A549 (cell line): Measurements from ENCODE around the gene DOCK10.

Experiments
- BHLHE40 ChIP-seq: IDR thresholded peaks from 2 replicates; pipeline ENCODE4 v1.6.1; 2012; ENCODE audit warnings: low read depth, low read length, inconsistent platforms
- CEBPB ChIP-seq, 2 experiments: fragments of >200 bp in 1 of 2; sonication (Bioruptor Twin) in 1 of 2; formaldehyde crosslinking in 1 of 2; IDR thresholded peaks; 2 replicates each; pipeline ENCODE4 v1.6.1; 2012 to 2016
- CTCF ChIP-seq: fragments of >200 bp; sonication (Bioruptor Twin); formaldehyde crosslinking; IDR thresholded peaks from 3 replicates; pipeline ENCODE4 v1.5.1; 2016
- EHF ChIP-seq: fragments of 250-450 bp; sonication (Bioruptor Pico); IDR thresholded peaks from 2 replicates; pipeline ENCODE4 v1.5.0; 2020; ENCODE audit warnings: mild to moderate bottlenecking
- EHMT2 ChIP-seq: fragments of 200-600 bp; sonication (generic); IDR thresholded peaks from 2 replicates; pipeline ENCODE4 v1.6.1; 2016; ENCODE audit warnings: antibody characterized with exemption, low read depth, mild to moderate bottlenecking, moderate library complexity
- HDAC2 ChIP-seq: fragments of 200-600 bp; sonication (generic); IDR thresholded peaks from 2 replicates; pipeline ENCODE4 v1.6.1; 2016
- HOXB5 ChIP-seq: fragments of 250-450 bp; sonication (Bioruptor Pico); IDR thresholded peaks from 2 replicates; pipeline ENCODE4 v1.5.0; 2020; ENCODE audit warnings: mild to moderate bottlenecking, moderate library complexity
- MAX ChIP-seq: IDR thresholded peaks from 2 replicates; pipeline ENCODE4 v1.6.1; 2012
- NFE2L2 ChIP-seq: fragments of 150-350 bp; conservative IDR thresholded peaks from 2 replicates; pipeline ENCODE4 v1.6.1; 2014; ENCODE audit warnings: low read length
- NR3C1 ChIP-seq: fragments of >200 bp; sonication (Bioruptor Twin); formaldehyde crosslinking; IDR thresholded peaks from 3 replicates; pipeline ENCODE4 v1.6.1; 2017
- POLR2A ChIP-seq: IDR thresholded peaks from 2 replicates; pipeline ENCODE4 v1.6.1; 2012; ENCODE audit warnings: mild to moderate bottlenecking, low read length
- RCOR1 ChIP-seq: fragments of 150-350 bp; IDR thresholded peaks from 2 replicates; pipeline ENCODE4 v1.6.1; 2014; ENCODE audit warnings: antibody characterized with exemption, low read length, low read depth
- SMC3 ChIP-seq: fragments of >200 bp; sonication (Bioruptor Twin); formaldehyde crosslinking; IDR thresholded peaks from 3 replicates; pipeline ENCODE4 v1.6.1; 2018; ENCODE audit warnings: inconsistent platforms
- USF2 ChIP-seq: fragments of 450-650 bp; IDR thresholded peaks from 2 replicates; pipeline ENCODE4 v1.6.1; 2014; ENCODE audit warnings: antibody characterized with exemption

- TF ChIP-seq CEBPB (IDR thresholded peaks at IDR 0.05) (no peak), SMC3 (no peak), HOXB5 (no peak), MAX (no peak), RCOR1 (no peak), CTCF (no peak), POLR2A (no peak), EHMT2 (no peak), USF2 (no peak), NFE2L2 (no peak), BHLHE40 (no peak), EHF (no peak), HDAC2 (no peak), NR3C1 (no peak)
These were observed 5.8 kb downstream of the DOCK10 start for GRCh38 chr2:225036431-225036830.
